Neuronal stem cell (in vitro differentiated cells): ENCODE results near the gene PTPRE.
A peak's percentile ranks its signal among the peaks of the same experiment; 100 is the strongest.

ENCODE experiments used
- DNase-seq: peaks from one replicate; pipeline ENCODE4 v3.0.0-alpha.2; 2013; ENCODE audit warnings: low spot score
- H2AFZ ChIP-seq: one replicate; pipeline ENCODE4 v1.6.1; 2013; ENCODE audit warnings: mild to moderate bottlenecking, low read length, inconsistent platforms
- H2AK5ac ChIP-seq: 2 replicates; pipeline ENCODE4 v1.6.1; 2013; ENCODE audit warnings: low read depth, mild to moderate bottlenecking, inconsistent platforms, low read length, moderate library complexity, mixed read lengths
- H2BK120ac ChIP-seq: 2 replicates; pipeline ENCODE4 v1.6.1; 2013; ENCODE audit warnings: low read depth, mild to moderate bottlenecking, inconsistent platforms, low read length, moderate library complexity, mixed read lengths
- H2BK12ac ChIP-seq: one replicate; pipeline ENCODE4 v1.6.1; 2013; ENCODE audit warnings: low read length, inconsistent platforms
- H2BK15ac ChIP-seq: 2 replicates; pipeline ENCODE4 v1.6.1; 2013; ENCODE audit warnings: mild to moderate bottlenecking, low read length, inconsistent platforms, mixed read lengths
- H2BK5ac ChIP-seq: one replicate; pipeline ENCODE4 v1.6.1; 2013; ENCODE audit warnings: inconsistent platforms, mild to moderate bottlenecking, low read length, moderate library complexity
- H3K14ac ChIP-seq: one replicate; pipeline ENCODE4 v1.6.1; 2013; ENCODE audit warnings: low read length, inconsistent platforms
- H3K18ac ChIP-seq: 2 replicates; pipeline ENCODE4 v1.6.1; 2013; ENCODE audit warnings: low read length, inconsistent platforms
- H3K23ac ChIP-seq: 2 replicates; pipeline ENCODE4 v1.6.1; 2013; ENCODE audit warnings: low read depth, mild to moderate bottlenecking, mixed read lengths, low read length, inconsistent platforms; ENCODE audit not compliant: poor library complexity
- H3K27ac ChIP-seq: replicated peaks from 3 replicates; pipeline ENCODE4 v1.5.1; 2013; ENCODE audit warnings: low read length, inconsistent platforms
- H3K27me3 ChIP-seq, 3 experiments: 2 replicates each; pipeline ENCODE4 v1.6.1; 2013; ENCODE audit warnings: low read length in 3 of 3, mild to moderate bottlenecking in 2 of 3, inconsistent platforms in 1 of 3, low read depth in 1 of 3, mixed read lengths in 1 of 3, moderate library complexity in 1 of 3; ENCODE audit not compliant: control insufficient read depth in 3 of 3, insufficient read depth in 3 of 3
- H3K36me3 ChIP-seq, 2 donors: replicated peaks in 1 of 2; 2 replicates each; pipeline ENCODE4 v1.6.1; 2013; ENCODE audit warnings: low read length in 2 of 2; ENCODE audit not compliant: control insufficient read depth in 2 of 2, insufficient read depth in 2 of 2
- H3K4ac ChIP-seq: 2 replicates; pipeline ENCODE4 v1.6.1; 2013; ENCODE audit warnings: inconsistent platforms, mild to moderate bottlenecking, low read length, moderate library complexity
- H3K4me1 ChIP-seq, 2 donors: 1 replicate in 1 of 2; 2 replicates in 1 of 2; pipeline ENCODE4 v1.6.1; 2013; ENCODE audit warnings: low read length in 2 of 2, low read depth in 1 of 2; ENCODE audit not compliant: control insufficient read depth in 2 of 2, insufficient read depth in 1 of 2
- H3K4me2 ChIP-seq: one replicate; pipeline ENCODE4 v1.6.1; 2013; ENCODE audit warnings: mild to moderate bottlenecking, low read length, inconsistent platforms; ENCODE audit not compliant: insufficient read depth, poor library complexity, severe bottlenecking
- H3K4me3 ChIP-seq, 2 donors: 2 replicates each; pipeline ENCODE4 v1.5.1; 2013; ENCODE audit warnings: low read length in 2 of 2, mild to moderate bottlenecking in 2 of 2, inconsistent platforms in 1 of 2, moderate library complexity in 1 of 2
- H3K79me1 ChIP-seq: one replicate; pipeline ENCODE4 v1.6.1; 2013; ENCODE audit warnings: low read depth, mild to moderate bottlenecking, inconsistent platforms, low read length, moderate library complexity
- H3K9ac ChIP-seq: one replicate; pipeline ENCODE4 v1.6.1; 2013; ENCODE audit warnings: mild to moderate bottlenecking, low read depth, low read length, inconsistent platforms; ENCODE audit not compliant: poor library complexity
- H3K9me3 ChIP-seq, 2 donors: replicated peaks in 1 of 2; 2 replicates each; pipeline versions ENCODE3 to v1.6.1; 2013; ENCODE audit warnings: low read length in 2 of 2, mild to moderate bottlenecking in 2 of 2, inconsistent platforms in 1 of 2, low read depth in 1 of 2, mixed read lengths in 1 of 2, moderate library complexity in 1 of 2; ENCODE audit not compliant: control insufficient read depth in 2 of 2, insufficient read depth in 1 of 2
- H4K8ac ChIP-seq: one replicate; pipeline ENCODE4 v1.6.1; 2013; ENCODE audit warnings: low read depth, mild to moderate bottlenecking, inconsistent platforms, low read length, moderate library complexity
- H4K91ac ChIP-seq: one replicate; pipeline ENCODE4 v1.6.1; 2013; ENCODE audit warnings: low read length, low read depth, mild to moderate bottlenecking, inconsistent platforms; ENCODE audit not compliant: poor library complexity
- WGBS, 2 donors: extraction: QIAGEN DNeasy Blood & Tissue Kit; methylation state at CpG; one replicate each; pipeline ENCODE4 v1.1.7; 2013; ENCODE audit warnings: missing lambda C conversion rate in 2 of 2, mixed read lengths in 1 of 2; ENCODE audit not compliant: insufficient read length in 2 of 2, insufficient replicate concordance in 1 of 2; ENCODE audit errors: extremely low coverage in 2 of 2; 5-methylcytosine and 5-hydroxymethylcytosine counted together

Gene PTPRE

GRCh38 chr10:127903789-127904188 lies 3.1 kb upstream of the PTPRE start:
- H3K79me1 ChIP-seq, result no peaks in the 10 kb centered on the region
- H3K14ac ChIP-seq, result no peak overlapping the region
- H3K27ac ChIP-seq, result no peak overlapping the region
- no CpG with 5 or more reads among the region's 5 CpGs for WGBS, 2 donors
- no peak overlapping the region for H3K18ac ChIP-seq
- H4K8ac ChIP-seq, result no peak overlapping the region
- no peak overlapping the region for H2AK5ac ChIP-seq
- no peak overlapping the region for H3K4me2 ChIP-seq
- no peak overlapping the region for H3K23ac ChIP-seq
- no peak overlapping the region for H2AFZ ChIP-seq
- peaks cover 5 to 43% (median 18%) of the 10 kb centered on the region in 3 experiments for H3K27me3 ChIP-seq
- H2BK5ac ChIP-seq, result no peak overlapping the region
- H3K4ac ChIP-seq, result no peak overlapping the region
- H3K4me1 ChIP-seq, result peaks cover 2 to 3% of the 10 kb centered on the region in 2 donors
- H4K91ac ChIP-seq, result no peak overlapping the region
- H2BK12ac ChIP-seq, result no peak overlapping the region
- H3K36me3 ChIP-seq, result no peaks in the 10 kb centered on the region
- H3K9ac ChIP-seq, result no peak overlapping the region
- no peak for DNase-seq
- no peak overlapping the region for H2BK120ac ChIP-seq
- H3K9me3 ChIP-seq, result no peaks in the 10 kb centered on the region
- H3K4me3 ChIP-seq, result no peak overlapping the region
- no peak overlapping the region for H2BK15ac ChIP-seq

DNA sequence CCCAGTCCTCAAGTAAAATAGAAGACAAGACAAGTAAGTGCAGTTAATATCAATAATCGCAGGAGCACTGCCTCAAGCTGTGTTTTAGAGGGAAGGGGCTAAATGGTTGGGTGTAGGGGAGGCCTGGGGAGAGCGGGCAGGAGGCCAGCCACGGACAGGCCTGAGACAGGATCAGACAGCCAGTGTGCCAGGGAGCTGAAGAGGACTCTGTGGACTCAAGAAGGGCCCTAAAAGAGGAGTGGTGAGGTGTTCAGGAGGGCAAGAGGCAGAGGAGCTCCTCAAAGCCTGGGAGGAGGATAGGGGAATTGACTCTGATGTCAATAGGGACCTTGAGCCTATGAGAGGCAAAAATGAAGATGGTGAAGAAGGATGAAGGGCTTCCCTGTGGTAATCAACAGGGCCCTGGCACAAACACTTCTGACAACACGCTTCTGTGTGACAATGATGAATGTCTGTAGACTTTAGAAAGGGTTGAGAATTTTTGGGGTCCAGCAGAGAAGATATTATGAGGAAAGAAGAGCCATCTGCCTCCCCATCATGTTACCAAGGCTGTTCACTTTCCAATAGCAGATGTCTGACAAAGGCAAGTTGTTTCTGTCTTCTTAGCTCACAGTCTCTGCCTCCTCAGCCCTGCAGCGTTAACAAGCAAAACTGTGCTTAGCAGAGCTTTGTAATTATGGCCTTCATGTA lies 2.4 kb upstream of the PTPRE start:
- H3K18ac ChIP-seq, result no peak overlapping the region
- no peak overlapping the region for H3K27ac ChIP-seq
- no peak overlapping the region for H3K4me3 ChIP-seq
- H2BK5ac ChIP-seq, result no peak overlapping the region
- no peak overlapping the region for H2BK15ac ChIP-seq
- no peak overlapping the region for H3K14ac ChIP-seq
- H4K8ac ChIP-seq, result no peak overlapping the region
- H3K4me2 ChIP-seq, result no peak overlapping the region
- no peaks in the 10 kb centered on the region for H3K79me1 ChIP-seq
- no peak overlapping the region for H2AFZ ChIP-seq
- peaks cover 2 to 3% of the 10 kb centered on the region in 2 donors for H3K4me1 ChIP-seq
- no peak overlapping the region for H3K23ac ChIP-seq
- no peak overlapping the region for H3K4ac ChIP-seq
- no peak overlapping the region for H4K91ac ChIP-seq
- no peaks in the 10 kb centered on the region for H3K9me3 ChIP-seq
- peaks cover 5 to 46% (median 21%) of the 10 kb centered on the region in 3 experiments for H3K27me3 ChIP-seq
- WGBS, 2 donors, result no CpG with 5 or more reads among the region's 5 CpGs
- H2BK12ac ChIP-seq, result no peak overlapping the region
- H2AK5ac ChIP-seq, result no peak overlapping the region
- H3K9ac ChIP-seq, result no peak overlapping the region
- no peak for DNase-seq
- no peak overlapping the region for H2BK120ac ChIP-seq
- H3K36me3 ChIP-seq, result no peaks in the 10 kb centered on the region

DNA sequence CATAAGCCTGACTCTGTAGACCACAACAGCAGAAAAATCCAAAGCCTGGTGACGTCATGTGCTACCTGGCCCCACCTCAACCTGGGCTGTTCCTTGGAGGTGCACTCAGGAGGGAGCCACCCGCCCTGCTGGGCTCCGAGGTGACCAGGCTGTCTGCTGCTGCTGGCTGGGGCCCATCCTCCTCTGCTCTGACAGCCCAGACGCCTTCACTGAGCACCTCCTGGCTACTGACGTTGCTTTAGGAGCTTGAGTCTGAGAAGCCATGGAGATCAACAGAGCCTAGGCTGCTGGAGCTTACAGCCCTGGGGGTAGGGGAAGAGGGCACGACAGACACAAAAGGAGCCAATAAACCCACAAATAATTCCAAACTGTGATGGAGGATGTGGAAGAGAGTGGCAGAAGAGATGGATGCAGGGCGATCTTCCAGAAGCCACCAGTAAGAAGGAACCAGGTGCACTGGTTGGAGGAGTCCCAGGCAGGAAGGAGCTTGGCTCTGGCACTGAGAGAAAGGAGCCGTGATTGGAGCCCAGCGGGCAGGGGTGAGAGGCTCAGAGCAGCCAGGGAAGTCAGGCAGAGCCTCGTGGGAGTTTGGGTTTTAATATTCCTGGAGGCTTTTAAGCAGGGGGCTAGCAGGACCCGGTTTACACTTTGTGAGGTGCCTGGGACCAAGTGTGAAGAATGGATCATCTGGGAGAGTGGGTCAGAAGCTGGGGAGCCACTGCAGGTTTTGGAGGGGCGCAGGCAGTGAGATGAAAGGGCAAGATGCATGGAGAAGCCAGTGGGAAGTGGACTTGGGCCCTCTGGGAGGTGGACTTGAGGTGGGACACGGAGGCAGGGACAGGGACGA lies 1.7 kb upstream of the PTPRE start:
- no peak overlapping the region for H3K4me2 ChIP-seq
- H3K4me3 ChIP-seq, result no peak overlapping the region
- no peak overlapping the region for H3K23ac ChIP-seq
- H2BK5ac ChIP-seq, result peak overlapping the region; percentile 10
- WGBS, 2 donors, result no CpG with 5 or more reads among the region's 14 CpGs
- H4K8ac ChIP-seq, result no peak overlapping the region
- no peak overlapping the region for H3K18ac ChIP-seq
- no peak overlapping the region for H3K4ac ChIP-seq
- no peaks in the 10 kb centered on the region for H3K79me1 ChIP-seq
- peaks cover 5 to 52% (median 21%) of the 10 kb centered on the region in 3 experiments for H3K27me3 ChIP-seq
- no peak for DNase-seq
- no peak overlapping the region for H2BK120ac ChIP-seq
- H2AK5ac ChIP-seq, result no peak overlapping the region
- H2BK12ac ChIP-seq, result no peak overlapping the region
- H2AFZ ChIP-seq, result no peak overlapping the region
- no peaks in the 10 kb centered on the region for H3K36me3 ChIP-seq
- H3K27ac ChIP-seq, result no peak overlapping the region
- no peak overlapping the region for H3K14ac ChIP-seq
- H3K9ac ChIP-seq, result no peak overlapping the region
- H2BK15ac ChIP-seq, result no peak overlapping the region
- H3K4me1 ChIP-seq, result peaks cover 2 to 3% of the 10 kb centered on the region in 2 donors
- no peak overlapping the region for H4K91ac ChIP-seq
- H3K9me3 ChIP-seq, result no peaks in the 10 kb centered on the region

- H3K27ac ChIP-seq, result no peak overlapping the region
- H3K9me3 ChIP-seq, result no peaks in the 10 kb centered on the region
These were observed 1.0 kb upstream of the PTPRE start for GRCh38 chr10:127905848-127906261.

More at GRCh38 chr10:127905848-127906261, 1.0 kb upstream of the PTPRE start:
- peaks cover 5 to 52% (median 21%) of the 10 kb centered on the region in 3 experiments for H3K27me3 ChIP-seq
- no peak overlapping the region for H3K4ac ChIP-seq
- H4K91ac ChIP-seq, result no peak overlapping the region
- no peak overlapping the region for H2BK15ac ChIP-seq
- H3K36me3 ChIP-seq, result no peaks in the 10 kb centered on the region
- H2BK5ac ChIP-seq, result peak overlapping the region; percentile 10
- no peak overlapping the region for H3K9ac ChIP-seq
- no peak overlapping the region for H2AFZ ChIP-seq
- H2BK12ac ChIP-seq, result no peak overlapping the region
- no peak overlapping the region for H4K8ac ChIP-seq
- no peak for DNase-seq
- H3K4me1 ChIP-seq, result peaks cover 2 to 3% of the 10 kb centered on the region in 2 donors
- no peak overlapping the region for H3K23ac ChIP-seq
- no CpG with 5 or more reads among the region's 10 CpGs for WGBS, 2 donors
- no peaks in the 10 kb centered on the region for H3K79me1 ChIP-seq
- H2AK5ac ChIP-seq, result no peak overlapping the region
- H3K4me3 ChIP-seq, result no peak overlapping the region
- no peak overlapping the region for H3K18ac ChIP-seq
- H3K14ac ChIP-seq, result no peak overlapping the region
- H3K4me2 ChIP-seq, result no peak overlapping the region
- no peak overlapping the region for H2BK120ac ChIP-seq
